Body of pancreas (tissue), 4 donors: ENCODE measurements around the gene FRAS1.

Experiments used
- CTCF ChIP-seq, 7 experiments: fragments of 450-650 bp in 4 of 7; fragments of 200-600 bp in 3 of 7; sonication (generic) in 3 of 7; IDR thresholded peaks; one replicate each; pipeline ENCODE4 v1.5.1; 2016 to 2019; ENCODE audit warnings: antibody characterized with exemption in 7 of 7
- POLR2A ChIP-seq, 3 donors: fragments of 450-650 bp; IDR thresholded peaks; one replicate each; pipeline ENCODE4 v1.6.1; 2016; ENCODE audit warnings: antibody characterized with exemption in 3 of 3, mild to moderate bottlenecking in 2 of 3

GRCh38 chr4:78424461-78424860 is 367.3 kb downstream of the FRAS1 start:
- no peak for TF ChIP-seq POLR2A (IDR thresholded peaks at IDR 0.05)
- no peak for TF ChIP-seq CTCF (IDR thresholded peaks at IDR 0.05)
